MCF 10A (cell line): Measurements from ENCODE around the gene KRTAP17-1. TPM values are rescaled to one million over a fixed set of nuclear protein-coding genes. Genes with fewer than 3 reads are reported as not detected.

Experiments used
- BruUV-seq: library from RNA; stranded (reverse); fragments of 400-500 nt; replicated peaks from 2 replicates; lab custom pipeline; 2021; lab: Mats Ljungman, UMichigan
- CTCF ChIA-PET: fragments of 300-600 bp; sonication (Branson Sonifier 250); formaldehyde crosslinking; extraction: SDS; loops from one replicate; lab custom pipeline; 2021; ENCODE audit warnings: antibody characterized with exemption, inconsistent platforms; lab: Yijun Ruan, JAX
- POLR2A ChIA-PET: fragments of 300-600, 350-650 bp; sonication (Branson Sonifier 250); formaldehyde crosslinking; extraction: SDS; loops from one replicate; lab custom pipeline; 2020; ENCODE audit warnings: antibody characterized with exemption, inconsistent platforms; lab: Yijun Ruan, JAX
- DNase-seq: peaks from one replicate; pipeline ENCODE4 v3.0.0-alpha.2; 2018; ENCODE audit not compliant: unreplicated experiment
- H3K27ac Mint-ChIP-seq: one replicate; pipeline ENCODE4 v1.8.0; 2022; ENCODE audit warnings: mild to moderate bottlenecking, low read depth, mixed read lengths; ENCODE audit not compliant: unreplicated experiment
- H3K27me3 Mint-ChIP-seq: one replicate; pipeline ENCODE4 v1.8.0; 2022; ENCODE audit warnings: mixed read lengths; ENCODE audit not compliant: insufficient read depth, unreplicated experiment
- H3K36me3 Mint-ChIP-seq: one replicate; pipeline ENCODE4 v1.8.0; 2022; ENCODE audit warnings: mild to moderate bottlenecking, moderate library complexity, mixed read lengths; ENCODE audit not compliant: insufficient read depth, unreplicated experiment
- H3K4me1 Mint-ChIP-seq: one replicate; pipeline ENCODE4 v1.8.0; 2022; ENCODE audit warnings: mixed read lengths; ENCODE audit not compliant: insufficient read depth, unreplicated experiment
- H3K4me3 Mint-ChIP-seq: one replicate; pipeline ENCODE4 v1.8.0; 2022; ENCODE audit warnings: mild to moderate bottlenecking, moderate library complexity, mixed read lengths; ENCODE audit not compliant: unreplicated experiment
- H3K9me3 Mint-ChIP-seq: one replicate; pipeline ENCODE4 v1.8.0; 2022; ENCODE audit warnings: mixed read lengths; ENCODE audit not compliant: unreplicated experiment
- intact Hi-C: fragments of 100-400 bp; cut with micrococcal nuclease; formaldehyde crosslinking; loops from 2 replicates; pipeline ENCODE4 v1.14.1; 2022
- total RNA-seq: library from RNA; stranded (reverse); gene quantifications from 2 replicates; pipeline ENCODE4 v1.2.3, GENCODE V29; 2022
- TF ChIP-seq, protein P1 (sequence below): fragments of 200-600 bp; IDR thresholded peaks from one replicate; pipeline ENCODE4 v1.8.0; 2022; ENCODE audit warnings: antibody characterized with exemption, mild to moderate bottlenecking; ENCODE audit not compliant: unreplicated experiment

The KRTAP17-1 gene
- total RNA-seq, 1 experiment from 2014 or later: not detected

DNA sequence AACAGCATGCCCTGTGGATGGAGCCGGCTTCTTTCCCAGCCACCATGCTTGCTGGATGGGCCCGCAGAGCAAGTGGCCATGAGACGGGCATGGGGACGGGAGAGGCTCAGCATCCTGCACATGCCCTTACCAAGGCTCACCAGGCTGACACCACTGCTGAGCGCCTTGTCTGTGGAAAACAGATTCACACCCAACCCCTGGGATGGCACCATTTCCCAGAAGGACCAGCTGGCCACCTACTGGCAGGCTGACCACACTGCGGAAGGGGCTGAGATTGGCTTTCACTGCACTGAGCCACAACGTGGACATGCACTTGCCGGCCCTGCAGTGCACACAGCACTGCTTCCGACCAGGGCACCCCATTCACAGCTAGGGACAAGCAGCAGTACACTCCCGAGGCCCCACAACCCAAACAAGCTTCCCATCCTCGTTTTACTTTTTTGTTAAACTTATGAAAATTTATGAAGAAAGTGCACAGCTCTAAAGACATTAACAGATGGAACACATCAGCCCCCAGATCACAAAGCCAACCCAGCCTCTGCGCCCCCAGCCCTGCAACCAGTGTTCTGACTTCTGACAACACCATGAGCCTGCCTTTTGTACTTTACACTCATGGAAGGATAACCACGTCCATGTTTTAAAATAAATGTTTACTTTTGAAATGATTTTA is 13.9 kb upstream of the KRTAP17-1 start:
- no peaks in the 10 kb centered on the region for H3K4me1 Mint-ChIP-seq
- TF ChIP-seq, protein P1, sequence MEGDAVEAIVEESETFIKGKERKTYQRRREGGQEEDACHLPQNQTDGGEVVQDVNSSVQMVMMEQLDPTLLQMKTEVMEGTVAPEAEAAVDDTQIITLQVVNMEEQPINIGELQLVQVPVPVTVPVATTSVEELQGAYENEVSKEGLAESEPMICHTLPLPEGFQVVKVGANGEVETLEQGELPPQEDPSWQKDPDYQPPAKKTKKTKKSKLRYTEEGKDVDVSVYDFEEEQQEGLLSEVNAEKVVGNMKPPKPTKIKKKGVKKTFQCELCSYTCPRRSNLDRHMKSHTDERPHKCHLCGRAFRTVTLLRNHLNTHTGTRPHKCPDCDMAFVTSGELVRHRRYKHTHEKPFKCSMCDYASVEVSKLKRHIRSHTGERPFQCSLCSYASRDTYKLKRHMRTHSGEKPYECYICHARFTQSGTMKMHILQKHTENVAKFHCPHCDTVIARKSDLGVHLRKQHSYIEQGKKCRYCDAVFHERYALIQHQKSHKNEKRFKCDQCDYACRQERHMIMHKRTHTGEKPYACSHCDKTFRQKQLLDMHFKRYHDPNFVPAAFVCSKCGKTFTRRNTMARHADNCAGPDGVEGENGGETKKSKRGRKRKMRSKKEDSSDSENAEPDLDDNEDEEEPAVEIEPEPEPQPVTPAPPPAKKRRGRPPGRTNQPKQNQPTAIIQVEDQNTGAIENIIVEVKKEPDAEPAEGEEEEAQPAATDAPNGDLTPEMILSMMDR: peak; percentile 69
- no peaks in the 10 kb centered on the region for H3K9me3 Mint-ChIP-seq
- H3K27ac Mint-ChIP-seq: no peak overlapping the region
- BruUV-seq: no TSS peak
- H3K4me3 Mint-ChIP-seq: no peak overlapping the region
- H3K27me3 Mint-ChIP-seq: no peaks in the 10 kb centered on the region
- intact Hi-C loops: loop anchor here (1.0 to 10.0 kb wide), 5 partner anchors 337 to 705 kb away; no protein-coding TSS in a partner anchor
- CTCF ChIA-PET: interaction anchor here (0.5 to 1.8 kb wide), 16 partner anchors 8 to 537 kb away, joined by 3 to 6 read pairs (median 4); no protein-coding TSS in a partner anchor
- no peaks in the 10 kb centered on the region for H3K36me3 Mint-ChIP-seq
- POLR2A ChIA-PET: interaction anchor here (0.7 to 1.1 kb wide), 6 partner anchors 8 to 470 kb away, joined by 3 read pairs; partner anchors contain the start of gene KRT15
- peak; percentile 62 for DNase-seq

DNA sequence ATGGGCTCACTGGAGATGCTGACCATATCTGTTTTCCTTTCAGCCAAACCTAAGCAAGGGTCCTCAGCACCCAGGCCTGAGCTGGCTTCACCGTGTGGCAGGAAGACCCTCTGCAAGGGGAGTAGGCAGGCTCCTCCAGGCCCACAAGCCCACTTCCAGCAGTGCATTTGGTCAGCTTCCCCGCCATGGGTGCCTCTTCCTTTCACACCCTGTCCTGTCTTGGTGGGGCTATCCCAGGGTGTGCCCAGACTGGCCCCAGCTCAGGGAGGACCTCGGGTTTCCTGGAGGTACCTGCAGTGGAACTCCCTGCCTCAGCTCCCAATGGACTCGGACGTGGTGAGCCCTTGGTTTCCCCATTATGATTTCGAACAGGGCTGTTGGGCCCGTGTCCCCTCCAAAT is 12.7 kb upstream of the KRTAP17-1 start:
- no peaks in the 10 kb centered on the region for H3K9me3 Mint-ChIP-seq
- no peaks in the 10 kb centered on the region for H3K27me3 Mint-ChIP-seq
- H3K4me3 Mint-ChIP-seq: no peak overlapping the region
- H3K4me1 Mint-ChIP-seq: no peaks in the 10 kb centered on the region
- no peak overlapping the region for H3K27ac Mint-ChIP-seq
- TF ChIP-seq, protein P1: no peak
- CTCF ChIA-PET: interaction anchor here (0.7 to 1.4 kb wide), 9 partner anchors 11 to 521 kb away, joined by 3 to 9 read pairs (median 4); no protein-coding TSS in a partner anchor
- BruUV-seq: no TSS peak
- intact Hi-C loops: loop anchor here (2.0 to 10.0 kb wide), 3 partner anchors 339 to 703 kb away; no protein-coding TSS in a partner anchor
- DNase-seq: no peak
- H3K36me3 Mint-ChIP-seq: no peaks in the 10 kb centered on the region
- POLR2A ChIA-PET: no interaction called here

DNA sequence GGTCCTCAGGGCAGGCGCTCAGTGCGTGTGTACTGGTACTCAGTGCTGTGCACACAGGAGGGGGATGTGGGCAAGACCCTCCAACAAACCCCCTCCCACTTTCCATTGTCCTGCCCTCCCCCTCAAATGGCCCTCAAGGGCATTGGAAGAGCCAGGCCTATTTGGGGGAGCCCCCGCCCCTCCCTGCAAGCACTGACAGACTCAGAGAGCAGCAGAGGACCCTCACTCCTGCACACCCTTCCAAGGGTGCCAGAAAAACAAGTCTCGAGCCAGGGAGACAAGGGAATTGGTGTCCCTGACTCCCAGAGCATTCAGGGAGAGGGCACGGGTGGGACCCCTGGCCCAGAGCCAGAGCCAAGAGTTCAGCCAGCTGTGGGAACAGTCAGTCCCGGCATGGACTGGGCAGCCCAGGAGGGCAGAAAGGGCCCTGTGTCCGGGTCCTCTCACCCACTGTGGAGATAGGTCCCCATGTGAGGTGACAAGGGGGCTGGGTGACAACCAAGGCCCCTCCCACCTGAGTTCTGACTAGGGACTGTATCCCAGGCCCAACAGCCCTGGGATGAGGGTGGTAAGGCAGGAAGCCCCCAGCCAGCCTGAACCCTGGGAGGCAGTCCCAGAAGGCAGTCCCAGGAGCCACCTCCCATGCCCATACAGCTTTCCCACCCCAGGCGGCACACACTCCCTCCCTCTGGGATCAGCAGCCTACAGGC is 12.1 kb upstream of the KRTAP17-1 start:
- no peak overlapping the region for H3K4me3 Mint-ChIP-seq
- BruUV-seq: no TSS peak
- no peaks in the 10 kb centered on the region for H3K9me3 Mint-ChIP-seq
- DNase-seq: no peak
- ChIA-PET CTCF (interaction anchor here (0.9 to 1.4 kb wide), 5 partner anchors 10 to 520 kb away, joined by 3 to 9 read pairs (median 4); no protein-coding TSS in a partner anchor), POLR2A (no interaction called here)
- no peaks in the 10 kb centered on the region for H3K36me3 Mint-ChIP-seq
- intact Hi-C loops: loop anchor here (2.0 to 10.0 kb wide), 3 partner anchors 339 to 703 kb away; no protein-coding TSS in a partner anchor
- H3K27me3 Mint-ChIP-seq: no peaks in the 10 kb centered on the region
- no peak overlapping the region for H3K27ac Mint-ChIP-seq
- no peaks in the 10 kb centered on the region for H3K4me1 Mint-ChIP-seq
- TF ChIP-seq, protein P1: no peak
